GM12878 (cell line): ENCODE measurements around the gene NBEAL1. TPM values are rescaled to one million over a fixed set of nuclear protein-coding genes. Genes with fewer than 3 reads are reported as not detected.

Experiments used
- ATAC-seq: fragments of 200-7000 bp; cut with Tn5 transposase; 3 replicates; pipeline ENCODE4 v1.9.1; 2020; ENCODE audit warnings: mild to moderate bottlenecking, moderate library complexity
- BruUV-seq: library from RNA; stranded (reverse); fragments of 400-500 nt; replicated peaks from 2 replicates; lab custom pipeline; 2021; lab: Mats Ljungman, UMichigan
- CTCF ChIA-PET: fragments of 300-600 bp; sonication (Branson Sonifier 250); formaldehyde crosslinking; extraction: SDS; loops from one replicate; lab custom pipeline; 2021; ENCODE audit warnings: inconsistent platforms; lab: Yijun Ruan, JAX
- POLR2A ChIA-PET: fragments of 350-600 bp; formaldehyde crosslinking; extraction: SDS; loops from one replicate; lab custom pipeline; 2021; ENCODE audit warnings: inconsistent platforms; lab: Charles Lee
- RAD21 ChIA-PET: fragments of 300-600 bp; sonication (Branson Sonifier 250); formaldehyde crosslinking; loops from one replicate; lab custom pipeline; 2023; ENCODE audit warnings: antibody characterized with exemption; ENCODE audit not compliant: unreplicated experiment; lab: Charles Lee
- SMC1A ChIA-PET: fragments of 300-600 bp; sonication (Branson Sonifier 250); formaldehyde crosslinking; loops from one replicate; lab custom pipeline; 2023; ENCODE audit not compliant: unreplicated experiment, uncharacterized antibody; lab: Charles Lee
- DNase-seq: peaks from one replicate; pipeline ENCODE4 v3.0.0-alpha.2; 2011; ENCODE audit warnings: low read depth, low spot score
- FAIRE-seq: peaks from 3 replicates; lab custom pipeline; 2011; peaks lifted over from hg19 to GRCh38; lab: Jason Lieb, UNC
- H2AFZ ChIP-seq: 2 replicates; pipeline ENCODE4 v1.6.0; 2011; ENCODE audit warnings: low read depth, low read length, control low read depth; ENCODE audit not compliant: control insufficient read depth
- H3K27ac ChIP-seq: 2 replicates; pipeline ENCODE4 v1.5.1; 2011; ENCODE audit warnings: control low read depth; ENCODE audit not compliant: control insufficient read depth, insufficient read depth
- H3K27me3 ChIP-seq, 2 experiments: replicated peaks in 1 of 2; 2 replicates each; pipeline versions ENCODE4 v1.6.0 to v1.6.1; 2011; ENCODE audit warnings: low read length in 1 of 2; ENCODE audit not compliant: control insufficient read depth in 2 of 2, insufficient read depth in 2 of 2
- H3K36me3 ChIP-seq, 2 experiments: 2 replicates each; pipeline ENCODE4 v1.5.1; 2011; ENCODE audit warnings: low read length in 1 of 2; ENCODE audit not compliant: control insufficient read depth in 2 of 2, insufficient read depth in 2 of 2
- H3K4me1 ChIP-seq: 2 replicates; pipeline ENCODE4 v1.6.1; 2011; ENCODE audit warnings: mild to moderate bottlenecking, low read length, moderate library complexity, mixed read lengths; ENCODE audit not compliant: control insufficient read depth, insufficient read depth
- H3K4me2 ChIP-seq: 2 replicates; pipeline ENCODE4 v1.6.0; 2011; ENCODE audit warnings: control low read depth; ENCODE audit not compliant: control insufficient read depth, insufficient read depth
- H3K4me3 ChIP-seq: fragments of 200-600 bp; sonication (generic); 2 replicates; pipeline ENCODE4 v1.5.1; 2016
- H3K79me2 ChIP-seq: 2 replicates; pipeline ENCODE4 v1.6.0; 2011; ENCODE audit warnings: low read length; ENCODE audit not compliant: control insufficient read depth, insufficient read depth
- H3K9ac ChIP-seq: 2 replicates; pipeline ENCODE4 v1.8.0; 2011; ENCODE audit warnings: low read length, control low read depth, mixed read lengths; ENCODE audit not compliant: control insufficient read depth, insufficient read depth
- H3K9me3 ChIP-seq: replicated peaks from 3 replicates; pipeline ENCODE4 v1.5.1; 2011; ENCODE audit warnings: mild to moderate bottlenecking, low read length; ENCODE audit not compliant: control insufficient read depth, insufficient read depth
- H4K20me1 ChIP-seq: 2 replicates; pipeline ENCODE4 v1.6.0; 2011; ENCODE audit not compliant: control insufficient read depth, insufficient read depth
- DPF2 ChIP-seq: fragments of 450-650 bp; IDR thresholded peaks from 2 replicates; pipeline ENCODE4 v1.6.1; 2017; ENCODE audit warnings: mild to moderate bottlenecking
- HDGF ChIP-seq: fragments of 450-650 bp; IDR thresholded peaks from 2 replicates; pipeline ENCODE4 v1.6.1; 2016; ENCODE audit warnings: antibody characterized with exemption
- JUNB ChIP-seq: IDR thresholded peaks from 2 replicates; pipeline ENCODE4 v1.6.1; 2016; ENCODE audit warnings: antibody characterized with exemption, mild to moderate bottlenecking
- KLF5 ChIP-seq: fragments of 450-650 bp; IDR thresholded peaks from 2 replicates; pipeline ENCODE4 v1.6.1; 2014; ENCODE audit warnings: mild to moderate bottlenecking; ENCODE audit not compliant: partially characterized antibody
- PAX8 ChIP-seq: fragments of 450-650 bp; IDR thresholded peaks from 2 replicates; pipeline ENCODE4 v1.6.1; 2017; ENCODE audit warnings: mild to moderate bottlenecking, moderate library complexity
- POLR2AphosphoS2 ChIP-seq: IDR thresholded peaks from 2 replicates; pipeline ENCODE4 v1.6.1; 2011; ENCODE audit warnings: low read depth, mild to moderate bottlenecking, low read length, improper control_type of control experiment, moderate library complexity
- RAD21 ChIP-seq: IDR thresholded peaks from 2 replicates; pipeline ENCODE4 v1.6.1; 2011; ENCODE audit warnings: mild to moderate bottlenecking, low read depth, low read length, moderate library complexity; ENCODE audit not compliant: insufficient read depth
- RAD51 ChIP-seq: fragments of 450-650 bp; IDR thresholded peaks from 2 replicates; pipeline ENCODE4 v1.6.1; 2016; ENCODE audit warnings: moderate library complexity, mild to moderate bottlenecking, inconsistent platforms
- ZZZ3 ChIP-seq: IDR thresholded peaks from 2 replicates; pipeline ENCODE4 v1.6.1; 2011; ENCODE audit warnings: low read depth; ENCODE audit not compliant: control insufficient read depth, insufficient read length
- WGBS: methylation state at CpG from one replicate; pipeline ENCODE4 v1.1.6; 2016; ENCODE audit warnings: low lambda C conversion rate; ENCODE audit not compliant: insufficient replicate concordance, insufficient coverage; ENCODE audit errors: missing lambda C conversion rate; 5-methylcytosine and 5-hydroxymethylcytosine counted together
- in situ Hi-C: fragments of 300-500 bp; cut with MboI; formaldehyde crosslinking; loops from 9 replicates; pipeline ENCODE4 v1.14.3; 2018; ENCODE audit warnings: mixed read lengths
- intact Hi-C: fragments of 100-400 bp; cut with micrococcal nuclease; formaldehyde crosslinking; loops from one replicate; pipeline ENCODE4 v1.14.2; 2022; ENCODE audit not compliant: unreplicated experiment
- polyA plus RNA-seq, 11 experiments: library from polyadenylated mRNA; depleted of rRNA in 4 of 11; unstranded in 6 of 11; stranded (reverse) in 5 of 11; fragments of >200 nt; fragmentation: Nextera tagmentation in 4 of 11; fragmentation: Illumina TruSeq in 1 of 11; extraction: Ambion mirVana in 4 of 11; extraction: Trizol in 1 of 11; gene quantifications; 1 replicate in 1 of 11; 2 replicates in 10 of 11; pipeline versions ENCODE4 v1.2.1 to v1.2.3, GENCODE V29; 2011 to 2016; ENCODE audit warnings: inconsistent platforms in 2 of 11, missing spikeins in 2 of 11, low read depth in 1 of 11
- total RNA-seq, 4 experiments: library from RNA; depleted of rRNA in 3 of 4; stranded (reverse); fragments of >200 nt in 3 of 4; fragmentation: Illumina TruSeq in 1 of 4; extraction: Trizol in 1 of 4; gene quantifications; 2 replicates each; pipeline versions ENCODE4 v1.2.1 to v1.2.3, GENCODE V29; 2013 to 2021
- TF ChIP-seq, protein P1 (sequence below): IDR thresholded peaks from 2 replicates; pipeline ENCODE4 v1.6.1; 2011; ENCODE audit warnings: mild to moderate bottlenecking, low read depth, low read length, moderate library complexity; ENCODE audit not compliant: insufficient replicate concordance
- TF ChIP-seq, protein P2 (sequence below): IDR thresholded peaks from 2 replicates; pipeline ENCODE4 v1.6.1; 2011; ENCODE audit warnings: low read depth, mild to moderate bottlenecking, low read length, moderate library complexity, borderline replicate concordance; ENCODE audit errors: extremely low read depth
- TF ChIP-seq, protein P3 (sequence below): fragments of 450-650 bp; IDR thresholded peaks from 2 replicates; pipeline ENCODE4 v1.6.1; 2017; ENCODE audit warnings: mild to moderate bottlenecking, moderate library complexity
- TF ChIP-seq, protein P4 (sequence below): fragments of 450-650 bp; IDR thresholded peaks from 2 replicates; pipeline ENCODE4 v1.6.1; 2017; ENCODE audit warnings: mild to moderate bottlenecking

Gene NBEAL1
- total and polyA plus RNA-seq, 10 of the 15 experiments (the other 5 are each of a cell fraction or from before 2014, with no cell fraction given), result 1.9 to 16.1 (median 7.2) TPM

DNA sequence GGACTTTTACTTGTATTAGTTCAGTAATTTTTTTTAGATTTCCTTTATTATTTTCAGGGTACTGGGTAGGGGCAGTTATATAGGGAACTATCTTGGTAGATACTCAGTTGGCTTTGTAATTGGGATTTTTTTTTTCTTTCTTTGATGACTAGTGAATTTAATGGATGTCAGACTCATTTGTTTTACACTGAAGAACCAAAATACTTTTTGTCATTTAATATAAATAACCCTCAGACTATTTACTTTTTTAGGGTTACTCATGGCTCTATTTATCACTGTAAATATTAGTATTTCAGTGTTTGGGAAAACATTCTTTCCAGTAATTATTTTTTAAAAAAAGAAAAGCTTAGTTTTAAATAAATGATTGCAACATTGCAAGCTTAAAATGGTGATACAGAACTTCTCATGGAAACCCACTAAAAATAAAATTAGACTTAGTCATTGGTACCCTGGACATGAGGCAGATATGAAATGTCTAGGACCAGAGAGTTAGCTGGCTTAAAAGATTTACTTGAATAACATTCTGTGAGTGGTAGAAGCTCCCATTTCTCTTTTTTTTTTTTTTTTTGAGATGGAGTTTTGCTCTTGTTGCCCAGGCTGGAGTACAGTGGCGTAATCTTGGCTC is 149.7 kb downstream of the NBEAL1 start:
- Histone ChIP-seq H3K9ac (no peak overlapping the region), H3K27me3 (no peaks in the 10 kb centered on the region), H3K9me3 (no peaks in the 10 kb centered on the region), H3K4me1 (no peaks in the 10 kb centered on the region), H3K4me2 (no peak overlapping the region), H2AFZ (no peak overlapping the region), H3K36me3 (no peaks in the 10 kb centered on the region; a peak in 1 of 4 replicates), H3K79me2 (no peaks in the 10 kb centered on the region), H4K20me1 (no peaks in the 10 kb centered on the region), H3K27ac (no peak overlapping the region), H3K4me3 (no peak overlapping the region)
- ATAC-seq (no peak), DNase-seq (no peak), FAIRE-seq (no peak)
- ChIA-PET RAD21 (no interaction called here), SMC1A (interaction anchor here (0.7 kb wide), 1 partner anchor 28 kb away, joined by 3 read pairs; no protein-coding TSS in a partner anchor), CTCF (interaction anchor here (0.7 to 1.3 kb wide), 3 partner anchors 9 to 12 kb away, joined by 3 to 4 read pairs (median 3); no protein-coding TSS in a partner anchor), POLR2A (interaction anchor here (0.7 kb wide), 1 partner anchor 50 kb away, joined by 3 read pairs; no protein-coding TSS in a partner anchor)
- WGBS, result no CpG with 5 or more reads among the region's 1 CpG
- no TSS peak for BruUV-seq
- in situ Hi-C loops, result no loop called here
- intact Hi-C loops, result no loop called here
- no peak for TF ChIP-seq RAD51
- no peak for TF ChIP-seq POLR2AphosphoS2
- TF ChIP-seq, protein P1, sequence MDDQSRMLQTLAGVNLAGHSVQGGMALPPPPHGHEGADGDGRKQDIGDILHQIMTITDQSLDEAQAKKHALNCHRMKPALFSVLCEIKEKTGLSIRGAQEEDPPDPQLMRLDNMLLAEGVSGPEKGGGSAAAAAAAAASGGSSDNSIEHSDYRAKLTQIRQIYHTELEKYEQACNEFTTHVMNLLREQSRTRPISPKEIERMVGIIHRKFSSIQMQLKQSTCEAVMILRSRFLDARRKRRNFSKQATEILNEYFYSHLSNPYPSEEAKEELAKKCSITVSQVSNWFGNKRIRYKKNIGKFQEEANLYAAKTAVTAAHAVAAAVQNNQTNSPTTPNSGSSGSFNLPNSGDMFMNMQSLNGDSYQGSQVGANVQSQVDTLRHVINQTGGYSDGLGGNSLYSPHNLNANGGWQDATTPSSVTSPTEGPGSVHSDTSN, result no peak
- no peak for TF ChIP-seq KLF5
- TF ChIP-seq HDGF, result no peak
- TF ChIP-seq, protein P2, sequence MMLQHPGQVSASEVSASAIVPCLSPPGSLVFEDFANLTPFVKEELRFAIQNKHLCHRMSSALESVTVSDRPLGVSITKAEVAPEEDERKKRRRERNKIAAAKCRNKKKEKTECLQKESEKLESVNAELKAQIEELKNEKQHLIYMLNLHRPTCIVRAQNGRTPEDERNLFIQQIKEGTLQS, result no peak
- TF ChIP-seq, protein P3, sequence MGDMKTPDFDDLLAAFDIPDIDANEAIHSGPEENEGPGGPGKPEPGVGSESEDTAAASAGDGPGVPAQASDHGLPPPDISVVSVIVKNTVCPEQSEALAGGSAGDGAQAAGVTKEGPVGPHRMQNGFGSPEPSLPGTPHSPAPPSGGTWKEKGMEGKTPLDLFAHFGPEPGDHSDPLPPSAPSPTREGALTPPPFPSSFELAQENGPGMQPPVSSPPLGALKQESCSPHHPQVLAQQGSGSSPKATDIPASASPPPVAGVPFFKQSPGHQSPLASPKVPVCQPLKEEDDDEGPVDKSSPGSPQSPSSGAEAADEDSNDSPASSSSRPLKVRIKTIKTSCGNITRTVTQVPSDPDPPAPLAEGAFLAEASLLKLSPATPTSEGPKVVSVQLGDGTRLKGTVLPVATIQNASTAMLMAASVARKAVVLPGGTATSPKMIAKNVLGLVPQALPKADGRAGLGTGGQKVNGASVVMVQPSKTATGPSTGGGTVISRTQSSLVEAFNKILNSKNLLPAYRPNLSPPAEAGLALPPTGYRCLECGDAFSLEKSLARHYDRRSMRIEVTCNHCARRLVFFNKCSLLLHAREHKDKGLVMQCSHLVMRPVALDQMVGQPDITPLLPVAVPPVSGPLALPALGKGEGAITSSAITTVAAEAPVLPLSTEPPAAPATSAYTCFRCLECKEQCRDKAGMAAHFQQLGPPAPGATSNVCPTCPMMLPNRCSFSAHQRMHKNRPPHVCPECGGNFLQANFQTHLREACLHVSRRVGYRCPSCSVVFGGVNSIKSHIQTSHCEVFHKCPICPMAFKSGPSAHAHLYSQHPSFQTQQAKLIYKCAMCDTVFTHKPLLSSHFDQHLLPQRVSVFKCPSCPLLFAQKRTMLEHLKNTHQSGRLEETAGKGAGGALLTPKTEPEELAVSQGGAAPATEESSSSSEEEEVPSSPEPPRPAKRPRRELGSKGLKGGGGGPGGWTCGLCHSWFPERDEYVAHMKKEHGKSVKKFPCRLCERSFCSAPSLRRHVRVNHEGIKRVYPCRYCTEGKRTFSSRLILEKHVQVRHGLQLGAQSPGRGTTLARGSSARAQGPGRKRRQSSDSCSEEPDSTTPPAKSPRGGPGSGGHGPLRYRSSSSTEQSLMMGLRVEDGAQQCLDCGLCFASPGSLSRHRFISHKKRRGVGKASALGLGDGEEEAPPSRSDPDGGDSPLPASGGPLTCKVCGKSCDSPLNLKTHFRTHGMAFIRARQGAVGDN, result no peak
- TF ChIP-seq RAD21, result no peak
- no peak for TF ChIP-seq ZZZ3
- TF ChIP-seq, protein P4, sequence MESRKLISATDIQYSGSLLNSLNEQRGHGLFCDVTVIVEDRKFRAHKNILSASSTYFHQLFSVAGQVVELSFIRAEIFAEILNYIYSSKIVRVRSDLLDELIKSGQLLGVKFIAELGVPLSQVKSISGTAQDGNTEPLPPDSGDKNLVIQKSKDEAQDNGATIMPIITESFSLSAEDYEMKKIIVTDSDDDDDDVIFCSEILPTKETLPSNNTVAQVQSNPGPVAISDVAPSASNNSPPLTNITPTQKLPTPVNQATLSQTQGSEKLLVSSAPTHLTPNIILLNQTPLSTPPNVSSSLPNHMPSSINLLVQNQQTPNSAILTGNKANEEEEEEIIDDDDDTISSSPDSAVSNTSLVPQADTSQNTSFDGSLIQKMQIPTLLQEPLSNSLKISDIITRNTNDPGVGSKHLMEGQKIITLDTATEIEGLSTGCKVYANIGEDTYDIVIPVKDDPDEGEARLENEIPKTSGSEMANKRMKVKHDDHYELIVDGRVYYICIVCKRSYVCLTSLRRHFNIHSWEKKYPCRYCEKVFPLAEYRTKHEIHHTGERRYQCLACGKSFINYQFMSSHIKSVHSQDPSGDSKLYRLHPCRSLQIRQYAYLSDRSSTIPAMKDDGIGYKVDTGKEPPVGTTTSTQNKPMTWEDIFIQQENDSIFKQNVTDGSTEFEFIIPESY, result no peak
- TF ChIP-seq PAX8, result no peak
- no peak for TF ChIP-seq JUNB
- TF ChIP-seq DPF2, result no peak
